ENCODE measurements around the gene UQCRQ. TPM values are rescaled to one million over a fixed set of nuclear protein-coding genes. Genes with fewer than 3 reads are reported as not detected.

The UQCRQ gene
- total and polyA plus RNA-seq, 2 experiments from 2014 or later: 104 to 1,308 TPM

GRCh38 chr5:132889501-132889900 lies 23.1 kb downstream of the UQCRQ start:
- Histone ChIP-seq H3K27ac (ENCODE audit: low read depth) (no peak overlapping the region), H3F3A (replicated peaks; ENCODE audit: low read depth) (no peaks in the 10 kb centered on the region), H3K79me2 (replicated peaks; ENCODE audit: insufficient read depth) (no peaks in the 10 kb centered on the region), H3K4me3 (no peak overlapping the region), H3K4me1 (ENCODE audit: insufficient read depth) (no peaks in the 10 kb centered on the region), H3K4me2 (no peak overlapping the region), H3K9me2 (ENCODE audit: insufficient read depth) (no peaks in the 10 kb centered on the region), H3K36me3 (ENCODE audit: insufficient read depth) (peaks cover 54% of the 10 kb centered on the region), H3K27me3 (ENCODE audit: insufficient read depth) (no peaks in the 10 kb centered on the region), H4K20me1 (replicated peaks; ENCODE audit: insufficient read depth) (peaks cover 4% of the 10 kb centered on the region; the same call in 1 of the 2 replicates), H2AFZ (no peak overlapping the region)
- DNase-seq (ENCODE audit: low spot score) (no peak), ATAC-seq (no peak)
- Mint-ChIP-seq H3K36me3 (ENCODE audit: low read depth) (peaks cover 70% of the 10 kb centered on the region), H3K4me1 (no peaks in the 10 kb centered on the region), H3K4me3 (no peak overlapping the region), H3K9me3 (no peaks in the 10 kb centered on the region), H3K27me3 (ENCODE audit: insufficient read depth, low read depth, poor library complexity) (no peaks in the 10 kb centered on the region), H3K27ac (no peak overlapping the region)
- TF ChIP-seq POLR2AphosphoS5 (IDR thresholded peaks at IDR 0.05; ENCODE audit: low read depth) (no peak), STAT1 (IDR thresholded peaks at IDR 0.05; ENCODE audit: unreplicated experiment) (no peak), REST (IDR thresholded peaks at IDR 0.05; ENCODE audit: unreplicated experiment) (no peak), CREB1 (CRISPR knock-in tag; IDR thresholded peaks at IDR 0.05; ENCODE audit: low read depth) (no peak), ZNF114 (CRISPR knock-in tag; IDR thresholded peaks at IDR 0.05) (no peak)

GRCh38 chr5:132890817-132891216 lies 24.4 kb downstream of the UQCRQ start:
- Histone ChIP-seq H3K4me3 (no peak overlapping the region), H3K4me1 (ENCODE audit: insufficient read depth) (no peaks in the 10 kb centered on the region), H3K4me2 (no peak overlapping the region), H4K20me1 (replicated peaks; ENCODE audit: insufficient read depth) (peaks cover 5% of the 10 kb centered on the region), H3K9me2 (ENCODE audit: insufficient read depth) (no peaks in the 10 kb centered on the region), H3K27me3 (ENCODE audit: insufficient read depth) (no peaks in the 10 kb centered on the region), H2AFZ (no peak overlapping the region), H3K27ac (ENCODE audit: low read depth) (no peak overlapping the region), H3K36me3 (ENCODE audit: insufficient read depth) (peaks cover 62% of the 10 kb centered on the region), H3F3A (replicated peaks; ENCODE audit: low read depth) (no peaks in the 10 kb centered on the region), H3K79me2 (replicated peaks; ENCODE audit: insufficient read depth) (no peaks in the 10 kb centered on the region)
- DNase-seq (ENCODE audit: low spot score) (no peak), ATAC-seq (no peak)
- Mint-ChIP-seq H3K27me3 (ENCODE audit: insufficient read depth, low read depth, poor library complexity) (no peaks in the 10 kb centered on the region), H3K4me3 (no peak overlapping the region), H3K9me3 (no peaks in the 10 kb centered on the region), H3K4me1 (no peaks in the 10 kb centered on the region), H3K36me3 (ENCODE audit: low read depth) (peaks cover 68% of the 10 kb centered on the region), H3K27ac (no peak overlapping the region)
- TF ChIP-seq EZH2phosphoT487 (IDR thresholded peaks at IDR 0.05; ENCODE audit: unreplicated experiment) (no peak), JUNB (IDR thresholded peaks at IDR 0.05; ENCODE audit: unreplicated experiment) (no peak), CREB1 (CRISPR knock-in tag; IDR thresholded peaks at IDR 0.05; ENCODE audit: low read depth) (no peak), ZNF114 (CRISPR knock-in tag; IDR thresholded peaks at IDR 0.05) (no peak), POLR2AphosphoS5 (IDR thresholded peaks at IDR 0.05; ENCODE audit: low read depth) (no peak), ZNF462 (CRISPR knock-in tag; IDR thresholded peaks at IDR 0.05) (no peak), CTCF (conservative IDR thresholded peaks at IDR 0.05; ENCODE audit: low read depth in 2 of 2) (no peak), ZNF331 (CRISPR knock-in tag; IDR thresholded peaks at IDR 0.05; ENCODE audit: low read depth) (no peak), STAT1 (IDR thresholded peaks at IDR 0.05; ENCODE audit: unreplicated experiment) (no peak), EZH2 (IDR thresholded peaks at IDR 0.05; ENCODE audit: low read depth, unreplicated experiment) (no peak)

All from GM23338 (cell line).